Suppressor macrophage treated with lipopolysaccharide for 4 hours (primary cell): ENCODE results near the gene KIRREL1.

Experiments used
- DNase-seq: peaks from one replicate; pipeline ENCODE4 v3.0.0-alpha.2; 2020

Gene KIRREL1

DNA sequence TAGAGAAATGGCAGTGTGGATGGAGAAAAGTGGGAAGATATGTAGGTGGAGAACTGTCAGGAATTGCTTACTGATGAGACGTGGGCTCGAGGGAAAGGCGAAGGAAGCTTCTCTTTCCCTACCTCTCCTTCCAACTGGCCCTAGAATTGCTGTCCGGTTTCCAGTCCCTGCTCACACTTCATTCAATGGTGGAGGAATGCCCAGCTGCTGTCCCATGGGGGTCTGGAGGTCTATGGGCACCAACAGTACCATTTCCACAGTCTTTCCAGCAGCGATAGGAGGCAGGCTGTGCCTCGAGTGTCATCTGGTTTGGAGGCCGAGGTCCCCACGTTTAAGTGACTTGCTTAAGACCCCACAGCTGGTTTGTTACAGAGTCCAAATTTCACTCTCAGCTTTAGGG, 155.7 kb downstream of the KIRREL1 start:
- DNase-seq, result no peak
